ENCODE results near the gene ZNF839.

ZNF839 gene

DNA sequence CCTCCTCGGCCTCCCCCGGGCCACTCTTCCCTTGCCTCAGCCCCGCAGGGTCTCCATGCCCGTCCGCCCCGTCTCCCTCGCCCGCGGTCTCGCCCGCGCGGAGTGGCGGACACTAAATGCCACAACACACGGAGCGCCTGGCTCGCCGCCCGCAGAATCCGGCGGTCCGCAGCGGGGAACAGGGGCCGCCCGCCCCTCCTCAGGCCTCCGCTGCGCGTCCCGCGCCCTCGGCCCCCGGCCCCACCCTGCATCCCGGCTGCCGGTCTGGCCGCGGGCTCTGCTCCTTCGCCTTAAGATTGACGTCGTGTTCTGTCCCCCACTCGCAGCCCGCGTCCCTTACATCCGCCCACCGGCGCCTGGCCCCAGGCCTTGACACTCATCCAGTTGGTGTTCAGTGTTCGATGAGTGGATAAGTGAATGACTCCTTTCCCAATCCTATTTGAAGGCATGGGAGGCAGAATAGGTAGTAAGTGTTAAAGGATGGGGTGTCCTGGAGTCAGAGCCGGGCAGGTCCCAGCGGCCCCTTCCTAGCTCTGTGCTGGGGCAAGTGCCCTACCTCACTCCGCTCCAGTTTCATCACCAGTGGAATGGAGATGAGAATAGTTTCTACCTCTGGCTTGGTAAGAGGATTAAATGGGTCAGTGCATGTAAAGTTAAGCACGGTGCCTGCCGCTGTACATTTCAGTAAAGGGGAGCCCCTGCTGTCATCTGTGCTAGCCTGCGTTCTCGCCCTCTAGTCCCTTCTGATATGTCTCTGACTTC, 43.8 kb downstream of the ZNF839 start:
- peak overlapping the region; percentile 97 for H3K4me3 ChIP-seq (ENCODE audit: low read length)
- TF ChIP-seq CTCF (conservative IDR thresholded peaks at IDR 0.05; ENCODE audit: low read depth, low read length): no peak
- no peak for DNase-seq (ENCODE audit: low read depth)

- TF ChIP-seq CTCF (conservative IDR thresholded peaks at IDR 0.05; ENCODE audit: low read depth, low read length): no peak
- no peak for DNase-seq (ENCODE audit: low read depth)
- H3K4me3 ChIP-seq (ENCODE audit: low read length): no peak overlapping the region
Observed at GRCh38 chr14:102370305-102370809, 50.8 kb downstream of the ZNF839 start.

DNA sequence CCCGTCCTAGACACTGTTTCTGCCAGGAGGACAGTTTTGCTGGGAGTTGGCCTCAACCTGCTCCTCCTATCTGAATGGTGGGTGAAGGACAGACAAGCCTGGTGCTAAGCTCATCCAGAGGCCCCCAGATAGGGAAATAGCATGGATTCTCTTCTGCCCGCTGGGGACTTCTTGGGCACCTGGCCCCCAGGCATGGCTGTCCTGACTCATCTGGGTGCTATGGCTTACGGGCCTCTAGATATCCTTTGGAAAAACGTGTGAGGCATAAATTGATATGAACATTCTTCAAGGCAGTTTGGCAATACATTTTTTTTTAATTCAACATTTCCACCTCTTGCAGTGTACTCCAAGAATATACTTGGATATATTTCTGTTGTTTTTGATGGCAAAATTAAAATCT, 51.8 kb downstream of the ZNF839 start:
- TF ChIP-seq CTCF (conservative IDR thresholded peaks at IDR 0.05; ENCODE audit: low read depth, low read length): no peak
- no peak overlapping the region for H3K4me3 ChIP-seq (ENCODE audit: low read length)
- no peak for DNase-seq (ENCODE audit: low read depth)

DNA sequence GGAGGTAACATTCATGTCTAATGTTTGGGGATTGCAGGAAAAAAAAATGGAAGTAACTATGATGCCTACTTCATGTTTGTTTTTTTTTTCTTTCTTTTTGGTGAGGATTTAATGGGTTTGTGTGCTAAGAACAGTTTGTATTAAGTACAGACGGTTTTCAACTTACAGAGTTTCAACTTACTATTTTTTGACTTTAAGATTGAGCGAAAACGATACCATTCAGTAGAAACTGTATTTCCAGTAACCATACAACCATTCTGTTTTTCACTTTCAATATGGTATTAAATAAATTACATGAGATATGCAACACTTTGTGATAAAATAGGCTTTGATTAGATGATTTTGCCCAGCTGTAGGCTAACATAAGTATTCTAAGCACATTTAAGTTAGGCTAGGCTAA, 53.6 kb downstream of the ZNF839 start:
- H3K4me3 ChIP-seq (ENCODE audit: low read length): no peak overlapping the region
- no peak for TF ChIP-seq CTCF (conservative IDR thresholded peaks at IDR 0.05; ENCODE audit: low read depth, low read length)
- no peak for DNase-seq (ENCODE audit: low read depth)

- TF ChIP-seq CTCF (conservative IDR thresholded peaks at IDR 0.05; ENCODE audit: low read depth, low read length): no peak
- no peak for DNase-seq (ENCODE audit: low read depth)
- no peak overlapping the region for H3K4me3 ChIP-seq (ENCODE audit: low read length)
Observed at GRCh38 chr14:102374264-102374663, 54.7 kb downstream of the ZNF839 start.

DNA sequence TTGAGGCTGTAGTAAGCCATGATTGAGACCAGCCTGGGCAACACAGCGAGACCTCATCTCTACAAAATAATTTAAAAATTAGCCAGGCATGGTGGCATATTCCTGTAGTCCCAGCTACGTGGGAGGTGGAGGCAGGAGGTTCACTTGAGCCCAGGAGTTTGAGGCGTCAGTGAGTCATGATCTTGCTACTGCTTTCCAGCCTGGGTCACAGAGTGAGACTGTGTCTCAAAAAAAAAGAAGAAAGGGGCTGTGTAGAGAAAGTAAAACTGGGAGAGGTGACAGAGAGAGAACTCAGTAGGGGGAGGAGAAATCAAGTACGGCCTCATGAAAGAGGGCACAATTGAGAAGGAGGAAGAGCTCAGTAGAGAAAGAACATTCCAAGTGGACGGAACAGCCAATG, 55.6 kb downstream of the ZNF839 start:
- no peak for TF ChIP-seq CTCF (conservative IDR thresholded peaks at IDR 0.05; ENCODE audit: low read depth, low read length)
- H3K4me3 ChIP-seq (ENCODE audit: low read length): no peak overlapping the region
- DNase-seq (ENCODE audit: low read depth): no peak

GRCh38 chr14:102377696-102378095, 58.1 kb downstream of the ZNF839 start:
- DNase-seq (ENCODE audit: low read depth): no peak
- no peak overlapping the region for H3K4me3 ChIP-seq (ENCODE audit: low read length)
- TF ChIP-seq CTCF (conservative IDR thresholded peaks at IDR 0.05; ENCODE audit: low read depth, low read length): no peak

All from retinal pigment epithelial cell (primary cell).